T-helper 9 cell (primary cell): ENCODE measurements around the gene SYNGR1.
"Not testable (repeated sequence)": the region's sequence is repeated elsewhere in the genome, so short reads cannot be mapped to it uniquely, and the experiment has no call there.

Experiments
- DNase-seq: peaks from one replicate; pipeline ENCODE4 v3.0.0-alpha.2; 2020

SYNGR1 gene

GRCh38 chr22:39317084-39317774 lies 32.6 kb upstream of the SYNGR1 start:
- DNase-seq, result no peak

- DNase-seq, result no peak
These were observed 31.9 kb upstream of the SYNGR1 start for GRCh38 chr22:39317775-39318506.

- DNase-seq, result no peak
These were observed 31.1 kb upstream of the SYNGR1 start for GRCh38 chr22:39318507-39319283.

- DNase-seq, result peak; percentile 96
These were observed 30.3 kb upstream of the SYNGR1 start, which contains the start of gene RPL3 for GRCh38 chr22:39319284-39320022. Gene RPL3 (minus strand): TSS chr22:39319623. CDS start chr22:39319597, 26 bp downstream.

GRCh38 chr22:39320616-39321029 lies 29.2 kb upstream of the SYNGR1 start:
- not testable (repeated sequence) for DNase-seq

GRCh38 chr22:39325392-39325932 lies 24.3 kb upstream of the SYNGR1 start:
- no peak for DNase-seq

- DNase-seq, result no peak
These were observed 21.6 kb upstream of the SYNGR1 start for GRCh38 chr22:39327995-39328754.

GRCh38 chr22:39330553-39330952 lies 19.2 kb upstream of the SYNGR1 start:
- not testable (repeated sequence) for DNase-seq

GRCh38 chr22:39332441-39333064 lies 17.2 kb upstream of the SYNGR1 start:
- DNase-seq, result no peak

- DNase-seq, result no peak
These were observed 13.4 kb upstream of the SYNGR1 start for GRCh38 chr22:39336411-39336810.

- DNase-seq, result not testable (repeated sequence)
These were observed 10.0 kb upstream of the SYNGR1 start for GRCh38 chr22:39339775-39340174.

- DNase-seq, result no peak
These were observed 8.6 kb upstream of the SYNGR1 start for GRCh38 chr22:39341179-39341578.

GRCh38 chr22:39343259-39344045 lies 6.3 kb upstream of the SYNGR1 start:
- DNase-seq, result peak; percentile 16

- DNase-seq, result no peak
These were observed 5.8 kb upstream of the SYNGR1 start for GRCh38 chr22:39344046-39344390.

GRCh38 chr22:39345231-39345630 lies 4.6 kb upstream of the SYNGR1 start:
- DNase-seq, result no peak

GRCh38 chr22:39348909-39349505 lies 784 bp upstream of the SYNGR1 start:
- DNase-seq, result no peak

GRCh38 chr22:39349506-39349966 lies 255 bp upstream of the SYNGR1 start:
- no peak for DNase-seq

- DNase-seq, result no peak
These were observed 1.2 kb downstream of the SYNGR1 start for GRCh38 chr22:39350757-39351688.
